Progenitor cell of endocrine pancreas (in vitro differentiated cells): ENCODE results near the gene GPR87. TPM values are rescaled to one million over a fixed set of nuclear protein-coding genes. Genes with fewer than 3 reads are reported as not detected.

Experiments
- DNase-seq: peaks from one replicate; pipeline ENCODE4 v3.0.0; 2021; ENCODE audit warnings: low spot score; ENCODE audit not compliant: unreplicated experiment
- H3K27ac Mint-ChIP-seq: 2 replicates; pipeline ENCODE4 v1.8.0; 2021; ENCODE audit warnings: mild to moderate bottlenecking, moderate library complexity, mixed read lengths
- H3K27me3 Mint-ChIP-seq: 2 replicates; pipeline ENCODE4 v1.8.0; 2021; ENCODE audit warnings: mixed read lengths
- H3K36me3 Mint-ChIP-seq: 2 replicates; pipeline ENCODE4 v1.8.0; 2022; ENCODE audit warnings: mixed read lengths; ENCODE audit not compliant: insufficient read depth
- H3K4me1 Mint-ChIP-seq: 2 replicates; pipeline ENCODE4 v1.8.0; 2021; ENCODE audit warnings: low read depth, mixed read lengths
- H3K4me3 Mint-ChIP-seq: 2 replicates; pipeline ENCODE4 v1.8.0; 2021; ENCODE audit warnings: low read depth, mild to moderate bottlenecking, moderate library complexity, mixed read lengths
- H3K9me3 Mint-ChIP-seq: 2 replicates; pipeline ENCODE4 v1.8.0; 2021; ENCODE audit warnings: low read depth, mixed read lengths
- CTCF ChIP-seq: fragments of 200-600 bp; sonication (generic); IDR thresholded peaks from one replicate; pipeline ENCODE4 v1.5.0; 2021; ENCODE audit warnings: antibody characterized with exemption, mild to moderate bottlenecking; ENCODE audit not compliant: unreplicated experiment
- long read RNA-seq: library from polyadenylated mRNA; unstranded; transcript quantifications from one replicate; pipeline ENCODE4 v2.0.0, GENCODE V29; 2020
- total RNA-seq: library from RNA; stranded (reverse); gene quantifications from 2 replicates; pipeline ENCODE4 v1.2.1, GENCODE V29; 2021

The GPR87 gene
- total RNA-seq: 0.18 TPM in 1 of 2 replicates, not detected in the other
- long read RNA-seq, partial matches to known transcripts: 0 of 1 reads
- long read RNA-seq, other reads (novel, unspliced or antisense): 0 of 1 reads

- H3K27ac Mint-ChIP-seq: peak within 1 kb of the TSS; percentile 10
- DNase-seq: no peak
- no peaks in the 10 kb centered on the region for H3K4me1 Mint-ChIP-seq
- no peaks in the 10 kb centered on the region for H3K9me3 Mint-ChIP-seq
- no peaks in the 10 kb centered on the region for H3K27me3 Mint-ChIP-seq
- no peaks in the 10 kb centered on the region for H3K36me3 Mint-ChIP-seq
- no peak for TF ChIP-seq CTCF
- no peak within 1 kb of the TSS for H3K4me3 Mint-ChIP-seq
These were observed at the start of gene GPR87 for GRCh38 chr3:151316267-151316991. GPR87 (minus strand) TSS chr3:151316820; CDS start chr3:151300100, 16,720 bp downstream.

- H3K27ac Mint-ChIP-seq: no peak overlapping the region
- TF ChIP-seq CTCF: no peak
- peaks cover 5% of the 10 kb centered on the region for H3K4me1 Mint-ChIP-seq
- no peaks in the 10 kb centered on the region for H3K36me3 Mint-ChIP-seq
- H3K9me3 Mint-ChIP-seq: no peaks in the 10 kb centered on the region
- no peak overlapping the region for H3K4me3 Mint-ChIP-seq
- DNase-seq: no peak
- H3K27me3 Mint-ChIP-seq: no peaks in the 10 kb centered on the region
These were observed 46.1 kb upstream of the GPR87 start for GRCh38 chr3:151362751-151363174.

GRCh38 chr3:151357463-151357850 lies 40.8 kb upstream of the GPR87 start:
- Mint-ChIP-seq H3K4me3 (no peak overlapping the region), H3K36me3 (no peaks in the 10 kb centered on the region), H3K4me1 (no peaks in the 10 kb centered on the region), H3K27ac (no peak overlapping the region), H3K27me3 (no peaks in the 10 kb centered on the region), H3K9me3 (no peaks in the 10 kb centered on the region)
- no peak for DNase-seq
- no peak for TF ChIP-seq CTCF

- DNase-seq: no peak
- Mint-ChIP-seq H3K27me3 (no peaks in the 10 kb centered on the region), H3K36me3 (no peaks in the 10 kb centered on the region), H3K4me3 (no peak overlapping the region), H3K4me1 (no peaks in the 10 kb centered on the region), H3K27ac (no peak overlapping the region), H3K9me3 (no peaks in the 10 kb centered on the region)
- no peak for TF ChIP-seq CTCF
These were observed 40.3 kb upstream of the GPR87 start for GRCh38 chr3:151356794-151357462.

- H3K36me3 Mint-ChIP-seq: no peaks in the 10 kb centered on the region
- no peak overlapping the region for H3K4me3 Mint-ChIP-seq
- no peaks in the 10 kb centered on the region for H3K9me3 Mint-ChIP-seq
- H3K27me3 Mint-ChIP-seq: no peaks in the 10 kb centered on the region
- no peak for TF ChIP-seq CTCF
- no peak for DNase-seq
- H3K4me1 Mint-ChIP-seq: no peaks in the 10 kb centered on the region
- no peak overlapping the region for H3K27ac Mint-ChIP-seq
These were observed 35.0 kb upstream of the GPR87 start for GRCh38 chr3:151351648-151352047.
